ENCODE measurements around the gene JAK3. TPM values are rescaled to one million over a fixed set of nuclear protein-coding genes. Genes with fewer than 3 reads are reported as not detected.

The JAK3 gene
- total and polyA plus RNA-seq, 2 of the 8 experiments (the other 6 are each of a cell fraction or from before 2014, with no cell fraction given) = 4.0 to 4.7 TPM

GRCh38 chr19:17859533-17860330 lies 11.9 kb upstream of the JAK3 start, which contains the start of gene RPL18A (continued):
- TF ChIP-seq EZH2 (IDR thresholded peaks at IDR 0.05; ENCODE audit: low read depth, low read length, severe bottlenecking) (no peak), POLR2AphosphoS5 (IDR thresholded peaks at IDR 0.05; ENCODE audit: low read depth, low read length) (peak; percentile 98), JUND (IDR thresholded peaks at IDR 0.05; ENCODE audit: low read length) (peak; percentile 40; the same call in 1 of the 2 replicates), POLR2A (IDR thresholded peaks at IDR 0.05; ENCODE audit: control extremely low read depth in 1 of 2, low read depth in 2 of 2, low read length in 2 of 2) (peak; percentile 85 to 97), TAF7 (optimal IDR thresholded peaks at IDR 0.05; ENCODE audit: borderline replicate concordance, low read depth, low read length) (peak; percentile 98), CTCF (IDR thresholded peaks at IDR 0.05; ENCODE audit: control extremely low read depth in 1 of 3, insufficient read depth in 1 of 3, low read depth in 1 of 3, low read length in 3 of 3) (peak; percentile 81 to 93 (median 82)), MAFK (IDR thresholded peaks at IDR 0.05; ENCODE audit: low read depth, low read length) (no peak), TBP (IDR thresholded peaks at IDR 0.05; ENCODE audit: low read depth, low read length) (peak; percentile 98), CHD2 (IDR thresholded peaks at IDR 0.05; ENCODE audit: low read length) (peak; percentile 91), GTF2F1 (IDR thresholded peaks at IDR 0.05; ENCODE audit: borderline replicate concordance, low read depth, low read length) (peak; percentile 88), CREB1 (IDR thresholded peaks at IDR 0.05) (peak; percentile 77), KDM4A (IDR thresholded peaks at IDR 0.05; ENCODE audit: low read depth, low read length, severe bottlenecking) (no peak), ATF2 (IDR thresholded peaks at IDR 0.05; ENCODE audit: low read length) (no peak), E2F6 (IDR thresholded peaks at IDR 0.05) (no peak), CHD1 (IDR thresholded peaks at IDR 0.05; ENCODE audit: low read depth, low read length) (no peak), SUZ12 (IDR thresholded peaks at IDR 0.05; ENCODE audit: low read length) (no peak), RAD21 (IDR thresholded peaks at IDR 0.05 in 1 of 2, conservative IDR thresholded peaks at IDR 0.05 in 1 of 2; ENCODE audit: low read depth in 2 of 2, low read length in 2 of 2) (peak; percentile 76 to 79), NRF1 (IDR thresholded peaks at IDR 0.05; ENCODE audit: low read depth, low read length) (0 out of 2 replicates have a peak, but pooled peaks have one; percentile 11), BACH1 (IDR thresholded peaks at IDR 0.05; ENCODE audit: low read length) (peak; percentile 13)

All from H1 (cell line).